Measurements from ENCODE around the gene IRF8. TPM values are rescaled to one million over a fixed set of nuclear protein-coding genes. Genes with fewer than 3 reads are reported as not detected.

The IRF8 gene
- total RNA-seq, 2 experiments from 2014 or later = 221 to 224 TPM

DNA sequence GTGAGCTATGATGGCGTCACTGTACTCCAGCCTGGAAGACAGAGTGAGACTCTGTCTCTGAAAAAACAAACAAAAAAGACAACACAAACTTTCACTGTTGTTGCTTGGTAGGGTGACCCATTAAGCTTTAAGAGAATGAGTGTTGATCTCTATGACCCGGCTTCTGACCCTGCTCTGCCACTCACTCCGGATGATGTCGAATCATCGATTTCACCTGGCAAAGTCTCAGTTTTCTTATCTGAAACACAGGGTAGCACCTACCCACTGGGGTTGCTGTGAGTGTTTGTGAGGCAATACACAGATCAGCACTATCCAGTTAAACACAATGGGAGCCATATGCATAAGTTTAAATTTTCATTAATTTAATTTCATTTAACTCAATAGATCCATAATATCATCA lies 20.6 kb upstream of the IRF8 start:
- TF ChIP-seq, protein P1, sequence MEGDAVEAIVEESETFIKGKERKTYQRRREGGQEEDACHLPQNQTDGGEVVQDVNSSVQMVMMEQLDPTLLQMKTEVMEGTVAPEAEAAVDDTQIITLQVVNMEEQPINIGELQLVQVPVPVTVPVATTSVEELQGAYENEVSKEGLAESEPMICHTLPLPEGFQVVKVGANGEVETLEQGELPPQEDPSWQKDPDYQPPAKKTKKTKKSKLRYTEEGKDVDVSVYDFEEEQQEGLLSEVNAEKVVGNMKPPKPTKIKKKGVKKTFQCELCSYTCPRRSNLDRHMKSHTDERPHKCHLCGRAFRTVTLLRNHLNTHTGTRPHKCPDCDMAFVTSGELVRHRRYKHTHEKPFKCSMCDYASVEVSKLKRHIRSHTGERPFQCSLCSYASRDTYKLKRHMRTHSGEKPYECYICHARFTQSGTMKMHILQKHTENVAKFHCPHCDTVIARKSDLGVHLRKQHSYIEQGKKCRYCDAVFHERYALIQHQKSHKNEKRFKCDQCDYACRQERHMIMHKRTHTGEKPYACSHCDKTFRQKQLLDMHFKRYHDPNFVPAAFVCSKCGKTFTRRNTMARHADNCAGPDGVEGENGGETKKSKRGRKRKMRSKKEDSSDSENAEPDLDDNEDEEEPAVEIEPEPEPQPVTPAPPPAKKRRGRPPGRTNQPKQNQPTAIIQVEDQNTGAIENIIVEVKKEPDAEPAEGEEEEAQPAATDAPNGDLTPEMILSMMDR (IDR thresholded peaks at IDR 0.05) = no peak
- Mint-ChIP-seq H3K36me3 (ENCODE audit: low read depth) (no peaks in the 10 kb centered on the region), H3K4me1 (ENCODE audit: low read depth) (peaks cover 35% of the 10 kb centered on the region), H3K4me3 (no peak overlapping the region), H3K27ac (no peak overlapping the region), H3K27me3 (peaks cover 16% of the 10 kb centered on the region), H3K9me3 (peaks cover 2% of the 10 kb centered on the region)
- ChIA-PET CTCF (interaction anchor here (1.5 kb wide), 1 partner anchor 58 kb away, joined by 5 read pairs; no protein-coding TSS in a partner anchor), POLR2A (no interaction called here)
- DNase-seq (no peak), ATAC-seq (no peak)
- intact Hi-C loops (cut with micrococcal nuclease) = no loop called here

DNA sequence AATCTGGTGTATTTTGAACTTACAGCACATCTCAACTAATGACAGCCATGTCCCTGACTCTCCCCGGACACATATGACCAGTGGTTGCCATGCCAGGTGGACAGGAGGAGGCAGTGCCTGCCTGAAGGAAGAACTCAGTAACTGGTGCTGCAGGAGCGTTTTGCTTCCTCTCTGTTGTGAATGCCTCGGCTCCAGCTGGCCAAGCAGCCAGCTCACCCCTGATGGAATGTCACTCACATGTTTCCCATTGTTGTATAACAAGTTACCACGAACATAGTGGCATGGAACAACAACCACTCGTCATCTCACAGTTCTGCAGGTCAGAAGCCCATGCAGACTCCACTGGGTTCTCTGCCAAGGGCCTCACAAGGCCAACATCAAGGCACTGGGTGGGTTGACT lies 20.1 kb upstream of the IRF8 start:
- Mint-ChIP-seq H3K9me3 (peaks cover 2% of the 10 kb centered on the region), H3K36me3 (ENCODE audit: low read depth) (no peaks in the 10 kb centered on the region), H3K27me3 (peaks cover 17% of the 10 kb centered on the region), H3K27ac (no peak overlapping the region), H3K4me3 (no peak overlapping the region), H3K4me1 (ENCODE audit: low read depth) (peaks cover 38% of the 10 kb centered on the region)
- TF ChIP-seq, protein P1 (IDR thresholded peaks at IDR 0.05) = no peak
- ATAC-seq (no peak), DNase-seq (no peak)
- ChIA-PET CTCF (interaction anchor here (1.5 kb wide), 1 partner anchor 59 kb away, joined by 5 read pairs; no protein-coding TSS in a partner anchor), POLR2A (no interaction called here)
- intact Hi-C loops (cut with micrococcal nuclease) = no loop called here

GRCh38 chr16:85879549-85879948 lies 19.4 kb upstream of the IRF8 start:
- H3K27me3 Mint-ChIP-seq = peaks cover 18% of the 10 kb centered on the region
- DNase-seq (no peak), ATAC-seq (no peak)
- peaks cover 38% of the 10 kb centered on the region for H3K4me1 Mint-ChIP-seq (ENCODE audit: low read depth)
- ChIA-PET POLR2A (interaction anchor here (2.4 kb wide), 1 partner anchor 23 kb away, joined by 6 read pairs; no protein-coding TSS in a partner anchor), CTCF (interaction anchor here (1.5 kb wide), 2 partner anchors 59 to 107 kb away, joined by 5 read pairs; no protein-coding TSS in a partner anchor)
- peaks cover 2% of the 10 kb centered on the region for H3K9me3 Mint-ChIP-seq
- TF ChIP-seq, protein P1 (IDR thresholded peaks at IDR 0.05) = no peak
- H3K4me3 Mint-ChIP-seq = no peak overlapping the region
- H3K36me3 Mint-ChIP-seq (ENCODE audit: low read depth) = no peaks in the 10 kb centered on the region
- H3K27ac Mint-ChIP-seq = no peak overlapping the region
- intact Hi-C loops (cut with micrococcal nuclease) = no loop called here

DNA sequence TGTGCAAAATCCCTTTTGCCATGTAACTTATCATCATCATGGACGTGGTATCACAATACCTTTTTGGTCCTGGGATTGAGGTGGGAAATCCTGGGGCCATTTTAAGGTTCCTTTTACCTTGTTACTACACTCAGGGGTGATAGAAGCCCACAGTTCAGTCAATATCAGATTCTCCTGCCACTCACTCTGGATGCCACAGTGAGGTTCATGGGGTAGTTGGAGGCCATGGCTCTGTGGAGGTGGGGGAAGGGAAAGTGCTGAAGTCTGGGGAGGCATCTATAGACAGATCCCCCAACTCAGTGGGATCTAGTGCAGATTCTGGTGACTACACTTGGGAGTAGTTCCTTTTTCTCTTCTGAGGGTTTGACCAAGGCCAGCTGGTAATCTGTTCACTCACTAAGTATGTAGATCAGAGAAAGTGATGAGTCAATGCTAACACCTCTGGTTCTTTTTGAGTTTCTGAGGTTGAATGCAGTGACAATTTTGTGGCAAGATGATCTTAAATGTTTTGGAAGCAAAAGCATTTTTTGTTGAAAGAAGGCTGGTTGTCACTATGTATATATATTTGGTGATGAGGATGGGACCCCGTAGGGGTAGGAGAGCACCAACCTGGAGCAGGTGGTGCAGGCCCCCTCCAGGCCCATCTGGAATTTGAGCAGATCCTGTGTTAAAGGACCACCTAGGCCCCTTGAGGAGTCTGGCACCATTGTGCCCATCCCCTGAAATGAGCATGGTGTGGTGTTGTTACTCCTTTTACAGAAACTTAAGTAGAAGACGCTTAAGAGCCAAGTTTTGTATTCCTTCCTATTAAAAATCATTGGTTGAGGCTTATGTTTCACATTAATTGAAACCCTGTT lies 18.8 kb upstream of the IRF8 start:
- peak; percentile 91 for ATAC-seq

More for the DNA sequence above, 18.8 kb upstream of the IRF8 start:
- Mint-ChIP-seq H3K36me3 (ENCODE audit: low read depth) (no peaks in the 10 kb centered on the region), H3K4me1 (ENCODE audit: low read depth) (peaks cover 38% of the 10 kb centered on the region), H3K27me3 (peaks cover 18% of the 10 kb centered on the region), H3K4me3 (no peak overlapping the region), H3K9me3 (peaks cover 2% of the 10 kb centered on the region), H3K27ac (peak overlapping the region; percentile 18)
- intact Hi-C loops (cut with micrococcal nuclease) = no loop called here
- POLR2A ChIA-PET = interaction anchor here (2.4 kb wide), 1 partner anchor 22 kb away, joined by 6 read pairs; no protein-coding TSS in a partner anchor
- peak; percentile 41 for DNase-seq
- CTCF ChIA-PET = interaction anchor here (1.4 to 1.5 kb wide), 2 partner anchors 15 to 107 kb away, joined by 3 to 5 read pairs; no protein-coding TSS in a partner anchor
- TF ChIP-seq, protein P1 (IDR thresholded peaks at IDR 0.05) = no peak

Data from activated CD8-positive, alpha-beta T cell treated with anti-CD3 and anti-CD28 coated beads for 36 hours (primary cell).